MM.1S (cell line): ENCODE measurements around the gene DPY19L3.
"Not testable (repeated sequence)": the region's sequence is repeated elsewhere in the genome, so short reads cannot be mapped to it uniquely, and the experiment has no call there.

Experiments
- DNase-seq: peaks from one replicate; pipeline ENCODE4 v3.0.0-alpha.2; 2015
- H2AFZ ChIP-seq: fragments of 300-600 bp; sonication (generic); 2 replicates; pipeline ENCODE4 v1.6.0; 2016; ENCODE audit warnings: antibody characterized with exemption, low read length
- H3F3A ChIP-seq: fragments of 300-600 bp; sonication (generic); 2 replicates; pipeline ENCODE4 v1.6.1; 2016; ENCODE audit warnings: mild to moderate bottlenecking, antibody characterized with exemption, low read length, moderate library complexity, mixed read lengths; ENCODE audit not compliant: insufficient read depth
- H3K27ac ChIP-seq: fragments of 300-600 bp; sonication (generic); 2 replicates; pipeline ENCODE4 v1.5.1; 2016; ENCODE audit warnings: mild to moderate bottlenecking, low read length
- H3K27me3 ChIP-seq: fragments of 300-600 bp; sonication (generic); replicated peaks from 2 replicates; pipeline ENCODE4 v1.6.0; 2016; ENCODE audit warnings: low read length; ENCODE audit not compliant: insufficient read depth
- H3K36me3 ChIP-seq: fragments of 300-600 bp; sonication (generic); replicated peaks from 2 replicates; pipeline ENCODE4 v1.6.1; 2016; ENCODE audit warnings: mild to moderate bottlenecking, low read length, mixed read lengths; ENCODE audit not compliant: insufficient read depth
- H3K4me1 ChIP-seq: fragments of 300-600 bp; sonication (generic); 2 replicates; pipeline ENCODE4 v1.6.1; 2016; ENCODE audit warnings: low read length, mixed read lengths
- H3K4me2 ChIP-seq: fragments of 300-600 bp; sonication (generic); 2 replicates; pipeline ENCODE4 v1.6.0; 2016; ENCODE audit warnings: low read depth, low read length
- H3K4me3 ChIP-seq: fragments of 300-600 bp; sonication (generic); 2 replicates; pipeline ENCODE4 v1.5.1; 2016; ENCODE audit warnings: low read length, mixed read lengths
- H3K79me2 ChIP-seq: fragments of 300-600 bp; sonication (generic); 2 replicates; pipeline ENCODE4 v1.6.1; 2016; ENCODE audit warnings: mixed run types, low read length, mixed read lengths
- H3K9ac ChIP-seq: fragments of 300-600 bp; sonication (generic); 2 replicates; pipeline ENCODE4 v1.6.1; 2016; ENCODE audit warnings: low read length, mixed read lengths
- H3K9me2 ChIP-seq: fragments of 300-600 bp; sonication (generic); replicated peaks from 2 replicates; pipeline ENCODE4 v1.6.1; 2016; ENCODE audit warnings: mild to moderate bottlenecking, low read length, mixed read lengths; ENCODE audit not compliant: insufficient read depth
- H3K9me3 ChIP-seq: fragments of 300-600 bp; sonication (generic); replicated peaks from 2 replicates; pipeline ENCODE4 v1.6.1; 2016; ENCODE audit warnings: mild to moderate bottlenecking, low read length, mixed read lengths; ENCODE audit not compliant: insufficient read depth
- H4K20me1 ChIP-seq: fragments of 300-600 bp; sonication (generic); 2 replicates; pipeline ENCODE4 v1.6.1; 2016; ENCODE audit warnings: mild to moderate bottlenecking, low read length, moderate library complexity, mixed read lengths; ENCODE audit not compliant: insufficient read depth
- CTCF ChIP-seq: fragments of 300-600 bp; sonication (generic); IDR thresholded peaks from 2 replicates; pipeline ENCODE4 v1.5.1; 2016; ENCODE audit warnings: antibody characterized with exemption, low read length, mixed read lengths
- EZH2 ChIP-seq: fragments of 300-600 bp; sonication (generic); optimal IDR thresholded peaks from 2 replicates; pipeline ENCODE3; 2017; ENCODE audit warnings: low read depth, mild to moderate bottlenecking, antibody characterized with exemption, low read length, mixed read lengths
- EZH2phosphoT487 ChIP-seq: fragments of 300-600 bp; sonication (generic); IDR thresholded peaks from 2 replicates; pipeline ENCODE4 v1.6.1; 2018; ENCODE audit warnings: antibody characterized with exemption, low read length

The DPY19L3 gene

DNA sequence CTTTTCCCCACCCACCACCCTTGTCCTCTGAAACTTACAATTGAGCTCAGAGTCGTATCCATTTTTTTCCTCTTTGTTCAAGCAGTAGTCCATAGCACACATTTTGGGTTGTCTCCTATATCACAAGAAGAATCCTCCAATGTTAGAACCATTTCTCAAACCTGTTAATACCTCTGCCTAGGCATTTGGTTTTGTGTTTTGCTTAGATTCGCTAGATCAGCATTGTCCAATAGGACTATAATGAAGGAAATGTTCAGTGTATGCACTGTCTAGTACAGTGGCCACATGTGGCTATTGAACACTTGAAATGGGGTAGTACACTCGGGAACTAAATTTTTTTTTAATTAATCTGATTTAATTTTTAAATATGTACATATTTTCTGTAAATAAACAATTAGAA lies 12.6 kb downstream of the DPY19L3 start:
- DNase-seq, result no peak

GRCh38 chr19:32421589-32422361 lies 16.2 kb downstream of the DPY19L3 start:
- H3K36me3 ChIP-seq, result no peaks in the 10 kb centered on the region
- H3K9ac ChIP-seq, result no peak overlapping the region
- TF ChIP-seq CTCF (no peak), EZH2 (no peak), EZH2phosphoT487 (no peak)
- no peaks in the 10 kb centered on the region for H3F3A ChIP-seq
- H3K4me3 ChIP-seq, result no peak overlapping the region
- H3K27me3 ChIP-seq, result no peaks in the 10 kb centered on the region
- H3K4me2 ChIP-seq, result no peak overlapping the region
- DNase-seq, result no peak
- H3K4me1 ChIP-seq, result no peaks in the 10 kb centered on the region
- H4K20me1 ChIP-seq, result no peaks in the 10 kb centered on the region
- no peaks in the 10 kb centered on the region for H3K9me3 ChIP-seq
- H3K27ac ChIP-seq, result no peak overlapping the region
- no peaks in the 10 kb centered on the region for H3K9me2 ChIP-seq
- H2AFZ ChIP-seq, result no peak overlapping the region
- H3K79me2 ChIP-seq, result no peaks in the 10 kb centered on the region

More for the DNA sequence above, 12.6 kb downstream of the DPY19L3 start:
- no peak overlapping the region for H3K4me3 ChIP-seq
- H3K9me3 ChIP-seq, result no peaks in the 10 kb centered on the region
- no peaks in the 10 kb centered on the region for H3F3A ChIP-seq
- TF ChIP-seq EZH2 (no peak), CTCF (no peak), EZH2phosphoT487 (no peak)
- H3K4me1 ChIP-seq, result no peaks in the 10 kb centered on the region
- H3K36me3 ChIP-seq, result no peaks in the 10 kb centered on the region
- no peak overlapping the region for H3K27ac ChIP-seq
- H2AFZ ChIP-seq, result no peak overlapping the region
- no peaks in the 10 kb centered on the region for H3K79me2 ChIP-seq
- no peaks in the 10 kb centered on the region for H3K9me2 ChIP-seq
- no peaks in the 10 kb centered on the region for H3K27me3 ChIP-seq
- H3K4me2 ChIP-seq, result no peak overlapping the region
- no peak overlapping the region for H3K9ac ChIP-seq
- no peaks in the 10 kb centered on the region for H4K20me1 ChIP-seq

- no peak for DNase-seq
- Histone ChIP-seq H3K79me2 (no peaks in the 10 kb centered on the region), H3K27me3 (no peaks in the 10 kb centered on the region), H2AFZ (no peak overlapping the region), H3K36me3 (no peaks in the 10 kb centered on the region), H3K4me3 (no peak overlapping the region), H3F3A (no peaks in the 10 kb centered on the region), H3K9ac (no peak overlapping the region), H3K27ac (no peak overlapping the region), H4K20me1 (no peaks in the 10 kb centered on the region), H3K9me3 (no peaks in the 10 kb centered on the region), H3K4me2 (no peak overlapping the region), H3K9me2 (no peaks in the 10 kb centered on the region), H3K4me1 (no peaks in the 10 kb centered on the region)
- TF ChIP-seq CTCF, result no peak
- TF ChIP-seq EZH2, result no peak
- no peak for TF ChIP-seq EZH2phosphoT487
Observed at GRCh38 chr19:32422435-32422834, 16.9 kb downstream of the DPY19L3 start.

DNA sequence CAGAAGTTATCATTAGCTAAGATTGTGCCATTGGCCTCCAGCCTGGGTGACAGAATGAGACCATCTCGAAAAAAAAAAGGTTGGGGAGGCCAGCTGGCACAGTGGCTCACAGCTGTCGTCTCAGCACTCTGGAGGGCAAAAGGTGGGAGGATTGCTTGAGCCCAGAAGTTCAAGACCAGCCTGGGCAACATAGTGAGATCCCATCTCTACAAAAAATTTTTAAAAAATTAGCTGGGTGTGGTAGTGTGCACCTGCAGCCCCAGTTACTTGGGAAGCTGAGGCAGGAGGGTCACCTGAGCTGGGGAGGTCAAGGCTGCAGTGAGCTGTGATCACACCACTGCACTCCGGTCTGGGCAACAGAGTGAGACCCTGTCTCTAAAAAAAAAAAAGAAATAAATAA lies 18.4 kb downstream of the DPY19L3 start:
- H3K79me2 ChIP-seq, H3K27me3 ChIP-seq, H3K36me3 ChIP-seq, H3K9me3 ChIP-seq, H3K9ac ChIP-seq, H4K20me1 ChIP-seq, DNase-seq, H3K4me3 ChIP-seq, H3K27ac ChIP-seq, H2AFZ ChIP-seq, H3K4me2 ChIP-seq, H3F3A ChIP-seq, H3K4me1 ChIP-seq, H3K9me2 ChIP-seq: not testable (repeated sequence)
